ENCODE results near the gene RGL4. TPM values are rescaled to one million over a fixed set of nuclear protein-coding genes. Genes with fewer than 3 reads are reported as not detected.
"Not testable (repeated sequence)": the region's sequence is repeated elsewhere in the genome, so short reads cannot be mapped to it uniquely, and the experiment has no call there.

The RGL4 gene
- not detected for total RNA-seq

- TF ChIP-seq CTCF (IDR thresholded peaks at IDR 0.05): no peak
- no peak for DNase-seq (ENCODE audit: low spot score)
- Histone ChIP-seq H3K27ac (no peak within 1 kb of the TSS), H3K27me3 (no peaks in the 10 kb centered on the region), H3K9me3 (no peaks in the 10 kb centered on the region), H3K4me3 (no peak within 1 kb of the TSS), H3K36me3 (peaks cover 20% of the 10 kb centered on the region), H3K4me1 (peaks cover 0 to 9% of the 10 kb centered on the region in 2 donors)
These were observed at the start of gene RGL4 for GRCh38 chr22:23690713-23691112. Gene RGL4 (plus strand): TSS chr22:23691013. CDS start chr22:23692031, 1,018 bp downstream.

GRCh38 chr22:23646526-23646925, 44.3 kb upstream of the RGL4 start:
- H3K4me1 ChIP-seq; DNase-seq (ENCODE audit: low spot score); H3K9me3 ChIP-seq; H3K4me3 ChIP-seq; H3K27me3 ChIP-seq; H3K36me3 ChIP-seq; H3K27ac ChIP-seq: not testable (repeated sequence)

GRCh38 chr22:23649071-23649501, 41.7 kb upstream of the RGL4 start:
- H3K4me3 ChIP-seq: no peak overlapping the region
- no peaks in the 10 kb centered on the region for H3K27me3 ChIP-seq
- no peaks in the 10 kb centered on the region for H3K9me3 ChIP-seq
- no peak for TF ChIP-seq CTCF (IDR thresholded peaks at IDR 0.05)
- H3K36me3 ChIP-seq: no peaks in the 10 kb centered on the region
- DNase-seq (ENCODE audit: low spot score): no peak
- no peak overlapping the region for H3K27ac ChIP-seq
- no peaks in the 10 kb centered on the region for H3K4me1 ChIP-seq

GRCh38 chr22:23651676-23652075, 39.1 kb upstream of the RGL4 start:
- Histone ChIP-seq H3K36me3 (no peaks in the 10 kb centered on the region), H3K4me1 (no peaks in the 10 kb centered on the region), H3K27ac (no peak overlapping the region), H3K9me3 (no peaks in the 10 kb centered on the region), H3K27me3 (no peaks in the 10 kb centered on the region), H3K4me3 (no peak overlapping the region)
- no peak for DNase-seq (ENCODE audit: low spot score)
- no peak for TF ChIP-seq CTCF (IDR thresholded peaks at IDR 0.05)

- Histone ChIP-seq H3K4me1 (no peaks in the 10 kb centered on the region), H3K27me3 (no peaks in the 10 kb centered on the region), H3K36me3 (no peaks in the 10 kb centered on the region), H3K9me3 (no peaks in the 10 kb centered on the region), H3K4me3 (no peak overlapping the region), H3K27ac (no peak overlapping the region)
- DNase-seq (ENCODE audit: low spot score): no peak
- no peak for TF ChIP-seq CTCF (IDR thresholded peaks at IDR 0.05)
These were observed 38.5 kb upstream of the RGL4 start for GRCh38 chr22:23652286-23652685.

GRCh38 chr22:23652711-23653110, 38.1 kb upstream of the RGL4 start:
- H3K36me3 ChIP-seq: no peaks in the 10 kb centered on the region
- no peaks in the 10 kb centered on the region for H3K9me3 ChIP-seq
- TF ChIP-seq CTCF (IDR thresholded peaks at IDR 0.05): no peak
- DNase-seq (ENCODE audit: low spot score): no peak
- no peaks in the 10 kb centered on the region for H3K4me1 ChIP-seq
- H3K27ac ChIP-seq: no peak overlapping the region
- no peak overlapping the region for H3K4me3 ChIP-seq
- H3K27me3 ChIP-seq: no peaks in the 10 kb centered on the region
